AML-193 (cell line): ENCODE results near the gene CHMP1B.
"Not testable (repeated sequence)": the region's sequence is repeated elsewhere in the genome, so short reads cannot be mapped to it uniquely, and the experiment has no call there.

Experiments used
- DNase-seq, 2 experiments: peaks; one replicate each; lab custom pipeline; 2025; lab: John Stamatoyannopoulos, UW

CHMP1B gene

GRCh38 chr18:11840493-11840892, 10.7 kb upstream of the CHMP1B start:
- no peak for DNase-seq

- DNase-seq: no peak
Observed at GRCh38 chr18:11842562-11842961, 8.7 kb upstream of the CHMP1B start.

GRCh38 chr18:11844436-11844835, 6.8 kb upstream of the CHMP1B start:
- no peak for DNase-seq

- DNase-seq: no peak
Observed at GRCh38 chr18:11845654-11846053, 5.6 kb upstream of the CHMP1B start.

GRCh38 chr18:11847811-11848210, 3.4 kb upstream of the CHMP1B start:
- DNase-seq: no peak

GRCh38 chr18:11849279-11849678, 1.9 kb upstream of the CHMP1B start:
- no peak for DNase-seq

GRCh38 chr18:11849841-11850634, 1.2 kb upstream of the CHMP1B start:
- DNase-seq: peak; percentile 65 to 68

GRCh38 chr18:11850821-11851145, 430 bp upstream of the CHMP1B start:
- peak; percentile 31 to 35 for DNase-seq

- peak; percentile 12 to 19 for DNase-seq
Observed at GRCh38 chr18:11851806-11852337, 659 bp downstream of the CHMP1B start.

- DNase-seq: not testable (repeated sequence)
Observed at GRCh38 chr18:11854554-11854953, 3.3 kb downstream of the CHMP1B start.

GRCh38 chr18:11857177-11857887, 6.1 kb downstream of the CHMP1B start:
- no peak for DNase-seq

GRCh38 chr18:11859282-11859830, 8.1 kb downstream of the CHMP1B start:
- no peak for DNase-seq

GRCh38 chr18:11859903-11860407, 8.7 kb downstream of the CHMP1B start:
- no peak for DNase-seq

GRCh38 chr18:11860594-11861450, 9.6 kb downstream of the CHMP1B start:
- no peak for DNase-seq

- no peak for DNase-seq
Observed at GRCh38 chr18:11861583-11862288, 10.5 kb downstream of the CHMP1B start.

GRCh38 chr18:11862468-11863137, 11.4 kb downstream of the CHMP1B start:
- no peak for DNase-seq

- no peak for DNase-seq
Observed at GRCh38 chr18:11864471-11864870, 13.3 kb downstream of the CHMP1B start.

GRCh38 chr18:11865071-11865470, 13.9 kb downstream of the CHMP1B start:
- no peak for DNase-seq

- no peak for DNase-seq
Observed at GRCh38 chr18:11866329-11866728, 15.1 kb downstream of the CHMP1B start.

- no peak for DNase-seq
Observed at GRCh38 chr18:11866764-11867163, 15.6 kb downstream of the CHMP1B start.

GRCh38 chr18:11868230-11868629, 17.0 kb downstream of the CHMP1B start:
- DNase-seq: no peak
